ENCODE data around the gene LRRC28.

The LRRC28 gene

GRCh38 chr15:99433026-99433756 is 181.9 kb downstream of the LRRC28 start:
- no peak for TF ChIP-seq KLF7 (tag by site-specific recombination; IDR thresholded peaks at IDR 0.05; ENCODE audit: borderline replicate concordance)
- TF ChIP-seq ZNF175 (tag by site-specific recombination; IDR thresholded peaks at IDR 0.05) = no peak
- TF ChIP-seq ZNF473 (tag by site-specific recombination; IDR thresholded peaks at IDR 0.05) = no peak
- no peak for TF ChIP-seq ZNF324 (tag by site-specific recombination; IDR thresholded peaks at IDR 0.05)
- no peak for TF ChIP-seq ZNF747 (tag by site-specific recombination; IDR thresholded peaks at IDR 0.05)
- peak; percentile 67 for TF ChIP-seq ZFHX2 (tag by site-specific recombination; conservative IDR thresholded peaks at IDR 0.05)
- no peak for TF ChIP-seq ZNF148 (tag by site-specific recombination; IDR thresholded peaks at IDR 0.05; ENCODE audit: borderline replicate concordance)
- 0 out of 2 replicates have a peak, but pooled peaks have one; percentile 25 for TF ChIP-seq KLF1 (tag by site-specific recombination; IDR thresholded peaks at IDR 0.05)
- TF ChIP-seq EGR2 (tag by site-specific recombination; IDR thresholded peaks at IDR 0.05; ENCODE audit: low read depth) = peak; percentile 70
- POLR2A ChIA-PET = interaction anchor here (0.9 kb wide), 1 partner anchor 18 kb away, joined by 3 read pairs; no protein-coding TSS in a partner anchor
- Histone ChIP-seq H3K9me3 (ENCODE audit: control insufficient read depth, insufficient read depth, low read depth, low read length) (no peaks in the 10 kb centered on the region), H3K4me1 (ENCODE audit: control insufficient read depth, insufficient read depth, low read length) (no peaks in the 10 kb centered on the region), H3K36me3 (ENCODE audit: control insufficient read depth in 2 of 2, insufficient read depth in 1 of 2, low read length in 2 of 2) (no peaks in the 10 kb centered on the region), H3K27ac (ENCODE audit: extremely low read depth, low read depth, low read length) (no peak overlapping the region), H3K4me3 (ENCODE audit: low read depth, low read length) (no peak overlapping the region)
- CTCF ChIA-PET = interaction anchor here (2.2 kb wide), 1 partner anchor 271 kb away, joined by 5 read pairs; no protein-coding TSS in a partner anchor

- TF ChIP-seq ZNF600 (tag by site-specific recombination; IDR thresholded peaks at IDR 0.05) (no peak), ZNF112 (tag by site-specific recombination; IDR thresholded peaks at IDR 0.05) (no peak), ZNF2 (tag by site-specific recombination; IDR thresholded peaks at IDR 0.05) (no peak), ZNF148 (tag by site-specific recombination; IDR thresholded peaks at IDR 0.05; ENCODE audit: borderline replicate concordance) (no peak)
- H3K36me3 ChIP-seq (ENCODE audit: control insufficient read depth in 2 of 2, insufficient read depth in 1 of 2, low read length in 2 of 2) = no peaks in the 10 kb centered on the region
- no peaks in the 10 kb centered on the region for H3K4me1 ChIP-seq (ENCODE audit: control insufficient read depth, insufficient read depth, low read length)
- no peak overlapping the region for H3K27ac ChIP-seq (ENCODE audit: extremely low read depth, low read depth, low read length)
- no peak overlapping the region for H3K4me3 ChIP-seq (ENCODE audit: low read depth, low read length)
- no peaks in the 10 kb centered on the region for H3K9me3 ChIP-seq (ENCODE audit: control insufficient read depth, insufficient read depth, low read depth, low read length)
- ChIA-PET POLR2A (interaction anchor here (0.9 kb wide), 1 partner anchor 17 kb away, joined by 3 read pairs; no protein-coding TSS in a partner anchor), CTCF (interaction anchor here (2.2 kb wide), 1 partner anchor 270 kb away, joined by 5 read pairs; no protein-coding TSS in a partner anchor)
These were observed 182.6 kb downstream of the LRRC28 start for GRCh38 chr15:99433757-99434450.

GRCh38 chr15:99434506-99435112 is 183.3 kb downstream of the LRRC28 start:
- H3K4me3 ChIP-seq (ENCODE audit: low read depth, low read length) = no peak overlapping the region
- ChIA-PET POLR2A (no interaction called here), CTCF (interaction anchor here (0.6 to 2.2 kb wide), 2 partner anchors 135 to 270 kb away, joined by 3 to 5 read pairs; no protein-coding TSS in a partner anchor)
- H3K4me1 ChIP-seq (ENCODE audit: control insufficient read depth, insufficient read depth, low read length) = no peaks in the 10 kb centered on the region
- no peak overlapping the region for H3K27ac ChIP-seq (ENCODE audit: extremely low read depth, low read depth, low read length)
- no peaks in the 10 kb centered on the region for H3K36me3 ChIP-seq (ENCODE audit: control insufficient read depth in 2 of 2, insufficient read depth in 1 of 2, low read length in 2 of 2)
- no peaks in the 10 kb centered on the region for H3K9me3 ChIP-seq (ENCODE audit: control insufficient read depth, insufficient read depth, low read depth, low read length)
- no peak for TF ChIP-seq ZNF223 (tag by site-specific recombination; IDR thresholded peaks at IDR 0.05)
- no peak for TF ChIP-seq ZNF707 (tag by site-specific recombination; IDR thresholded peaks at IDR 0.05)
- no peak for TF ChIP-seq ZNF366 (tag by site-specific recombination; conservative IDR thresholded peaks at IDR 0.05)
- TF ChIP-seq ZNF529 (tag by site-specific recombination; IDR thresholded peaks at IDR 0.05; ENCODE audit: insufficient replicate concordance) = no peak
- TF ChIP-seq ZNF792 (tag by site-specific recombination; IDR thresholded peaks at IDR 0.05) = no peak
- no peak for TF ChIP-seq ZBTB8A (tag by site-specific recombination; IDR thresholded peaks at IDR 0.05)
- TF ChIP-seq ZBTB44 (tag by site-specific recombination; IDR thresholded peaks at IDR 0.05) = no peak
- TF ChIP-seq ZNF658 (tag by site-specific recombination; IDR thresholded peaks at IDR 0.05) = no peak
- no peak for TF ChIP-seq IKZF3 (tag by site-specific recombination; IDR thresholded peaks at IDR 0.05)
- no peak for TF ChIP-seq ZNF600 (tag by site-specific recombination; IDR thresholded peaks at IDR 0.05)
